ENCODE results near the gene MRPS5.

Gene MRPS5

DNA sequence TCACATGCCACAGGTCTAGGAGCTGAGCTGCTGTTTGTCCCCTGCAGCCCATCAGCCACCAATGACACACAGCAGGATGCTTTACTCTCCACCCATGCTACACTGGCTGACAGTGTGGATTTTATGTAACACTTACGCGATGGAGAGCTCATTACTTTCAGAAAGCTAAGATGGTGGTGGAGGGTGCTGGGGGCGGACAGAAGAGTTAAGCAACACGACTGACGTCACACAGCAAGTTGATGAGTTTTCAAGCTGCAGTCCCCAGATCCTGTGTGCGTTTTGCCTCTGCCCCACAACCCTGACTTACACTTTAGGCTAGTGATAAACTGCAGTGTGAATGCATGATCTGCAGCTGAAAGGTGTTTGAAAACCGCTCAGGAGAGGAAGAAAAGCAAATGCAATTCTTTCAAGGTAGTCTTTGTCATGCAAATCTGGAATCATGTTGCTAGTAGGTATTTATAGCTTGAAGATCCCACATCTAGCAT lies 42.4 kb downstream of the MRPS5 start:
- TF ChIP-seq REST (IDR thresholded peaks at IDR 0.05; ENCODE audit: insufficient read depth in 1 of 2, low read depth in 2 of 2, low read length in 2 of 2): no peak
- TF ChIP-seq FOXP2 (optimal IDR thresholded peaks at IDR 0.05; ENCODE audit: borderline replicate concordance, extremely low read depth, extremely low read length, insufficient read depth): no peak
- TF ChIP-seq TAF1 (IDR thresholded peaks at IDR 0.05; ENCODE audit: borderline replicate concordance, insufficient read depth, low read length): no peak
- TF ChIP-seq SIN3A (IDR thresholded peaks at IDR 0.05; ENCODE audit: borderline replicate concordance, insufficient read depth, low read length): no peak

GRCh38 chr2:95077861-95078603 lies 43.6 kb downstream of the MRPS5 start:
- TF ChIP-seq FOXP2 (optimal IDR thresholded peaks at IDR 0.05; ENCODE audit: borderline replicate concordance, extremely low read depth, extremely low read length, insufficient read depth): no peak

GRCh38 chr2:95077530-95077825 lies 44.1 kb downstream of the MRPS5 start:
- TF ChIP-seq FOXP2 (optimal IDR thresholded peaks at IDR 0.05; ENCODE audit: borderline replicate concordance, extremely low read depth, extremely low read length, insufficient read depth) (no peak), TAF1 (IDR thresholded peaks at IDR 0.05; ENCODE audit: borderline replicate concordance, insufficient read depth, low read length) (no peak), REST (IDR thresholded peaks at IDR 0.05; ENCODE audit: insufficient read depth in 1 of 2, low read depth in 2 of 2, low read length in 2 of 2) (no peak)

DNA sequence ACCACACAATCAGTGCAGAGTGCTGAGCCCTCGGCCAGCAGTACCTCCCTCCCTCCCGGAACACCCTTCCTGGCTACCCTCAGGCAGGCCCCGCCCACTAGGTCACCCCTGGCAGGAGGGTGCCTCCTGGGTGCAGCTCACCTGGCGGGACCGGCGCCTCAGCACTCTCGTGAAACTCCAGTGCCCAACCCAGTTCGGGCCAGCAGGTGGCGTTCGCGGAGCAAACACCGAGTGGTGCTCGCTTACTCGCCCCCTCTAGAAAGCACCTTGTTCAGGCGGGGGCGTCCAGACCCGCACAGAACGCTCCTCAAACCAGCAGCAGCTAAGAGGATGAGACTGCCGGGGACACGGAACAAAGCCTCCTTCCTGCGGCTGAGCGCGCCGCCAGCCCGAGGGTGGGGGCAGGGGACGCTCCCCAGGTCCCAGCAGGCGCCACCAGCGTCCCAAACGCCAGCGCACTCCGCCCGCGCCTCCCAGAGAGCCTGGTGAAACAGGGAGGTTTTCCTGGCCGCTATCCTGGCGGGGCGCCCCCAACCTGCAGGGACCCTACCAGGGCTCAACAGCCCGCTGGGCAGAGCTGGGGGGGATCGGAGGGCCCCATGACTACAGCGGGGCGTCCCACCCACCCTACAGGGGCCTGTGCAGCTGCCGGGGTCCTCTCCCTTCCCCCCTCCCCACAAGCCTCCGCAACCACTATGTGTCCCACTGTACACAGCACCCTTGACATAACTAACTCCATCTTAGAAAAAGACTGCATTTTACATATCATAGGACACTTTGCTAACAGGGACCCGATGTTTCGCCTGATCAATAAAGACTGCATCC lies 44.7 kb downstream of the MRPS5 start:
- TF ChIP-seq SIN3A (IDR thresholded peaks at IDR 0.05; ENCODE audit: borderline replicate concordance, insufficient read depth, low read length): no peak
- TF ChIP-seq TAF1 (IDR thresholded peaks at IDR 0.05; ENCODE audit: borderline replicate concordance, insufficient read depth, low read length): no peak
- no peak for TF ChIP-seq POLR2AphosphoS5 (IDR thresholded peaks at IDR 0.05; ENCODE audit: low read depth, low read length)
- TF ChIP-seq REST (IDR thresholded peaks at IDR 0.05; ENCODE audit: insufficient read depth in 1 of 2, low read depth in 2 of 2, low read length in 2 of 2): no peak
- TF ChIP-seq FOXP2 (optimal IDR thresholded peaks at IDR 0.05; ENCODE audit: borderline replicate concordance, extremely low read depth, extremely low read length, insufficient read depth): no peak

GRCh38 chr2:95075440-95076132 lies 46.0 kb downstream of the MRPS5 start:
- no peak for TF ChIP-seq REST (IDR thresholded peaks at IDR 0.05; ENCODE audit: insufficient read depth in 1 of 2, low read depth in 2 of 2, low read length in 2 of 2)
- TF ChIP-seq POLR2AphosphoS5 (IDR thresholded peaks at IDR 0.05; ENCODE audit: low read depth, low read length): no peak
- no peak for TF ChIP-seq FOXP2 (optimal IDR thresholded peaks at IDR 0.05; ENCODE audit: borderline replicate concordance, extremely low read depth, extremely low read length, insufficient read depth)
- no peak for TF ChIP-seq SIN3A (IDR thresholded peaks at IDR 0.05; ENCODE audit: borderline replicate concordance, insufficient read depth, low read length)
- TF ChIP-seq TAF1 (IDR thresholded peaks at IDR 0.05; ENCODE audit: borderline replicate concordance, insufficient read depth, low read length): no peak
